Measurements from ENCODE around the gene DISC1. TPM values are rescaled to one million over a fixed set of nuclear protein-coding genes. Genes with fewer than 3 reads are reported as not detected.

DISC1 gene
- total RNA-seq, 1 donor from 2014 or later, result 13.6 TPM

DNA sequence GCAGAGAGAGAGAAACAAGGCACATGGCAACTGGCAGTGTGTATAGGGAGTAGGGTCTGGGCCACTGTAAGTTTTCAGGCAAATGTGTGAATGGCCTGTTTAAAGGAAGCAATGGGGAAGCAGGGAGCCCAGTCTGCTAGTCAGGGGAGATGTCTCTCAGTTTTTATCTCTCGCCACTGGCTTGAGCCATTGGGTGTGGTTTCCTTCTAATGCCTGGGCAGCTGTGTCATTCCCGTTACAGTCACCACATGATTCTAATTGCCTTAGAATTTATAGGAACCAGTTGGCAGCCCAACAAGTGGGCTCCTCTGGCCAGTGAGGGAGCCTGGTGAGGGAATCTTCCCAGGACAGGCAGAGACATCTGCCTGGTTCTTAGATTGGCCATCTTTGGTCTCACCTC lies 182.4 kb downstream of the DISC1 start:
- H3K36me3 ChIP-seq, result no peaks in the 10 kb centered on the region
- H3K4me3 ChIP-seq, result no peak overlapping the region
- H3K9me3 ChIP-seq, result no peaks in the 10 kb centered on the region
- H3K27me3 ChIP-seq (ENCODE audit: low read depth), result no peaks in the 10 kb centered on the region
- no peak overlapping the region for H3K27ac ChIP-seq
- intact Hi-C loops (cut with DNase I), result no loop called here
- peaks cover 10% of the 10 kb centered on the region for H3K4me1 ChIP-seq
- TF ChIP-seq, protein P1, sequence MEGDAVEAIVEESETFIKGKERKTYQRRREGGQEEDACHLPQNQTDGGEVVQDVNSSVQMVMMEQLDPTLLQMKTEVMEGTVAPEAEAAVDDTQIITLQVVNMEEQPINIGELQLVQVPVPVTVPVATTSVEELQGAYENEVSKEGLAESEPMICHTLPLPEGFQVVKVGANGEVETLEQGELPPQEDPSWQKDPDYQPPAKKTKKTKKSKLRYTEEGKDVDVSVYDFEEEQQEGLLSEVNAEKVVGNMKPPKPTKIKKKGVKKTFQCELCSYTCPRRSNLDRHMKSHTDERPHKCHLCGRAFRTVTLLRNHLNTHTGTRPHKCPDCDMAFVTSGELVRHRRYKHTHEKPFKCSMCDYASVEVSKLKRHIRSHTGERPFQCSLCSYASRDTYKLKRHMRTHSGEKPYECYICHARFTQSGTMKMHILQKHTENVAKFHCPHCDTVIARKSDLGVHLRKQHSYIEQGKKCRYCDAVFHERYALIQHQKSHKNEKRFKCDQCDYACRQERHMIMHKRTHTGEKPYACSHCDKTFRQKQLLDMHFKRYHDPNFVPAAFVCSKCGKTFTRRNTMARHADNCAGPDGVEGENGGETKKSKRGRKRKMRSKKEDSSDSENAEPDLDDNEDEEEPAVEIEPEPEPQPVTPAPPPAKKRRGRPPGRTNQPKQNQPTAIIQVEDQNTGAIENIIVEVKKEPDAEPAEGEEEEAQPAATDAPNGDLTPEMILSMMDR (IDR thresholded peaks at IDR 0.05), result no peak
- DNase-seq, result no peak
- ATAC-seq, result peak in 1 of 2 donors; percentile 59

DNA sequence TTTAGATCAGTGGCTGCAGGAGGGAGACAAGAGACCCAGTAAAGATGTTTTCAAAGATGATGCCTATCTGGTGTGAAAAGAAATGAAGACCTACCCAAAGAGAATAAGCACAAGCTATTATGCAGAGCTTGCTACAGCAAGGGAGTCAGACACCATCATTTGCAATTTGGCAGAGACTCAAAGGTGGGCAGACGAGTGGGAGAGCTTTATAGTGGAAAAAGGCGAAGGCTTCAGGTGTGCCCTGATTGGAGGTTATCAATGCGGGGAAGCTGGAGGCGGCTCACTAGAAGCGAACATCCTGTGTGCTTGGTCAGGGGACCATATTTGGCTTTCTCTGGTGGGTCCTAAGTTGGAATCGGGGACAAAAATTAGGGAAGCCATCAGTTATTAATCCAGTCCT lies 183.8 kb downstream of the DISC1 start:
- no peak for ATAC-seq
- no peak overlapping the region for H3K27ac ChIP-seq
- TF ChIP-seq, protein P1 (IDR thresholded peaks at IDR 0.05), result no peak
- intact Hi-C loops (cut with DNase I), result no loop called here
- no peaks in the 10 kb centered on the region for H3K27me3 ChIP-seq (ENCODE audit: low read depth)
- no peak for DNase-seq
- H3K9me3 ChIP-seq, result no peaks in the 10 kb centered on the region
- peaks cover 10% of the 10 kb centered on the region for H3K4me1 ChIP-seq
- H3K36me3 ChIP-seq, result no peaks in the 10 kb centered on the region
- H3K4me3 ChIP-seq, result no peak overlapping the region

DNA sequence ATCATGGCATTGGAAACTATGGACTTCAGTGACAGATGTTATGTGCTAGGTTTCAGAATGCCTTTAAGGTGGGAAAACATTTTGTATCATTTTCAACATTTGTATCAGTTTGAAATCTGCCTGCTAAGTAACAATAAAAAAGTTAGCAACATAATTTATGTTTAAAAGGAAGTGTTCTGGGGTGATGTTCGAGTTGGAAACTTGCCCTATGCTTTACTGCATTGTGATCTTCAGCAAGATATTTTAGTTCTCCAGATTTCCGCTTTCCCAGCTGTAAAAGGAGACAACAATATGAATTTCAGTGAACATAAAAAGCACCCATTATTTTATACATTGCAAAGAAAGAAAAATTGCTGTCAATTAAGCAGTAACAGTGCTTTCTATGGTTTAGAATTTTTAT lies 187.4 kb downstream of the DISC1 start:
- H3K4me1 ChIP-seq, result peaks cover 3% of the 10 kb centered on the region
- no peak for DNase-seq
- H3K4me3 ChIP-seq, result no peak overlapping the region
- ATAC-seq, result no peak
- no peaks in the 10 kb centered on the region for H3K36me3 ChIP-seq
- no peaks in the 10 kb centered on the region for H3K27me3 ChIP-seq (ENCODE audit: low read depth)
- no peak overlapping the region for H3K27ac ChIP-seq
- no peaks in the 10 kb centered on the region for H3K9me3 ChIP-seq
- intact Hi-C loops (cut with DNase I), result no loop called here
- TF ChIP-seq, protein P1 (IDR thresholded peaks at IDR 0.05), result no peak

DNA sequence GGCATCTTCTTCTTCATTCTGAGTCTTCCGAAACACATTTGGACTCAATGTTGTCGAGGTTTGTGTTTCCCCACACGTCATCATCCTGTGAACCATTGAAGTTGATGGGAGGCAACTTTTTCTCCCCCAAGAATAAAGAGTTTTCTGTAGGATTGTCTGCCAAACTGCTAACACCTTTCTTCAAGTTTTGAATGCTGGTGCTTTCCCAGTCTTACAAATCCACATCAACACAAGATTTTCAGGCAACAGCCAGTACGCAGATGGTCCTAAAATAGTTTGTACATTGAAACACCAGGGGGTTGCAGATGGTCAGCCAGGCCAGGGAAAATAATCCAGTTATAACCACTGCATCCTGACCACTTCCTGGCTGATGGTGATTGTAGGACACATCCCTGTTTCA lies 187.9 kb downstream of the DISC1 start:
- no peak overlapping the region for H3K4me3 ChIP-seq
- H3K27ac ChIP-seq, result no peak overlapping the region
- no peaks in the 10 kb centered on the region for H3K27me3 ChIP-seq (ENCODE audit: low read depth)
- intact Hi-C loops (cut with DNase I), result no loop called here
- H3K9me3 ChIP-seq, result no peaks in the 10 kb centered on the region
- no peak for DNase-seq
- TF ChIP-seq, protein P1 (IDR thresholded peaks at IDR 0.05), result no peak
- H3K36me3 ChIP-seq, result no peaks in the 10 kb centered on the region
- no peak for ATAC-seq
- H3K4me1 ChIP-seq, result no peaks in the 10 kb centered on the region

DNA sequence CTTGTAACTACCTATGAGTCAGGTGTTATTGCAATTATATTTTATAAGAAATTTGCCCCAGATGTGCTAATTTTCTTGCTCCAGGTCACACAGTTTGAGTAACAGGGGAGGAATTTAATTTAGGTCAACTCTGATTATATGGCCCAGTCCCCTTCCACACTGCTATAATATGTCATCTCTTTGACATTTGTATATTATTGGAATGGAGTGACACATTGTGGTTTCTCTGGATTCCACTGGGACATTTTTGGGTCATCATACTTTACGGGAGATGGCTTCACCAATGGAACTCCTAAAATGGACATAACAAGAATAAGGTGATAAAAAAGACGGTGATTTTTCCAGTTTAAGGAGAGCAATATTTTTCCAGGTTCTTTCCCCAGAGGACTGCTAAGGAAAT lies 191.2 kb downstream of the DISC1 start:
- intact Hi-C loops (cut with DNase I), result no loop called here
- Histone ChIP-seq H3K36me3 (no peaks in the 10 kb centered on the region), H3K9me3 (no peaks in the 10 kb centered on the region), H3K4me1 (no peaks in the 10 kb centered on the region), H3K27me3 (ENCODE audit: low read depth) (no peaks in the 10 kb centered on the region), H3K27ac (no peak overlapping the region), H3K4me3 (no peak overlapping the region)
- ATAC-seq, result no peak
- DNase-seq, result no peak
- TF ChIP-seq, protein P1 (IDR thresholded peaks at IDR 0.05), result no peak

DNA sequence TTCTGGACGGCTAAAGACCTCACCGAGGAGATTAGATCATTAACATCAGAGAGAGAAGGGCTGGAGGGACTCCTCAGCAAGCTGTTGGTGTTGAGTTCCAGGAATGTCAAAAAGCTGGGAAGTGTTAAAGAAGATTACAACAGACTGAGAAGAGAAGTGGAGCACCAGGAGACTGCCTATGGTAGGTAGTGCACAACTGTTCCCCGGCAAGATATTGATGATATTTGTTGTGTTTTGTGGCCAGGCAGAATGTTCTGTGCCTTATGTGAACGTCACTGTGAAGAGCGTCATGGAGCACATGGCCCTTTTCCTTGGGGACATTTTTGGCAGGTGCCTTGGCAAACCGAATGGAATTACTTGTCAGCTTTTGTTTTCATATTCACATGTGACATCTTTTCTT lies 191.7 kb downstream of the DISC1 start:
- Histone ChIP-seq H3K4me1 (no peaks in the 10 kb centered on the region), H3K4me3 (no peak overlapping the region), H3K27ac (no peak overlapping the region), H3K27me3 (ENCODE audit: low read depth) (no peaks in the 10 kb centered on the region), H3K9me3 (no peaks in the 10 kb centered on the region), H3K36me3 (no peaks in the 10 kb centered on the region)
- TF ChIP-seq, protein P1 (IDR thresholded peaks at IDR 0.05), result no peak
- intact Hi-C loops (cut with DNase I), result no loop called here
- ATAC-seq (no peak), DNase-seq (no peak)

Data from lower lobe of right lung (tissue), 2 donors.